HUDEP-2 (cell line): Measurements from ENCODE around the gene STUB1.

Source experiments
- DNase-seq, 76 experiments: peaks; one replicate each; lab custom pipeline; 2025; ENCODE audit not compliant: unreplicated experiment in 76 of 76; lab: John Stamatoyannopoulos, UW

Gene STUB1

GRCh38 chr16:679814-680624, at the start of gene STUB1:
TSS of gene STUB1 (plus strand) at chr16:680410. CDS start at chr16:680526, 116 bp downstream.
- peak in 72 of 76 experiments; percentile 19 to 97 (median 86) for DNase-seq

- peak in 11 of 76 experiments; percentile 11 to 36 (median 15) for DNase-seq
Observed at GRCh38 chr16:630815-631405, 49.3 kb upstream of the STUB1 start, which contains the start of gene WFIKKN1. TSS of gene WFIKKN1 (plus strand) at chr16:630985. CDS start at chr16:631254, 269 bp downstream.

GRCh38 chr16:631808-632358, 48.3 kb upstream of the STUB1 start:
- no peak for DNase-seq

- no peak for DNase-seq
Observed at GRCh38 chr16:632486-633335, 47.5 kb upstream of the STUB1 start.

- no peak for DNase-seq
Observed at GRCh38 chr16:633336-634050, 46.7 kb upstream of the STUB1 start.

- DNase-seq, result no peak
Observed at GRCh38 chr16:634051-634670, 46.0 kb upstream of the STUB1 start.

- DNase-seq, result no peak
Observed at GRCh38 chr16:634996-635395, 45.2 kb upstream of the STUB1 start.

GRCh38 chr16:635573-636205, 44.5 kb upstream of the STUB1 start:
- DNase-seq, result no peak

GRCh38 chr16:636206-637080, 43.8 kb upstream of the STUB1 start, which contains the start of gene METTL26:
TSS of gene METTL26 (minus strand) at chr16:636305. CDS start at chr16:636290, 15 bp downstream.
- DNase-seq, result peak in 75 of 76 experiments; percentile 18 to 98 (median 88)

- peak in 58 of 76 experiments; percentile 11 to 94 (median 86) for DNase-seq
Observed at GRCh38 chr16:637081-638018, 42.9 kb upstream of the STUB1 start.

- no peak for DNase-seq
Observed at GRCh38 chr16:638034-638543, 42.1 kb upstream of the STUB1 start.

- no peak for DNase-seq
Observed at GRCh38 chr16:638836-639235, 41.4 kb upstream of the STUB1 start.

GRCh38 chr16:640614-641013, 39.6 kb upstream of the STUB1 start:
- DNase-seq, result no peak

GRCh38 chr16:641326-642188, 38.7 kb upstream of the STUB1 start, which contains the start of gene MCRIP2:
TSS of gene MCRIP2 (plus strand) at chr16:641828. CDS start at chr16:641992, 164 bp downstream.
- peak in 70 of 76 experiments; percentile 27 to 89 (median 73) for DNase-seq

- peak in 51 of 76 experiments; percentile 4 to 60 (median 35) for DNase-seq
Observed at GRCh38 chr16:642189-643049, 37.8 kb upstream of the STUB1 start.
